Keratinocyte (primary cell): ENCODE results near the gene MYH6.

Source experiments
- CTCF ChIP-seq, 3 experiments: IDR thresholded peaks in 1 of 3; conservative IDR thresholded peaks in 1 of 3; optimal IDR thresholded peaks in 1 of 3; 2 replicates in 2 of 3; 3 replicates in 1 of 3; pipeline versions ENCODE3 to v1.5.1; 2011; ENCODE audit warnings: low read length in 3 of 3, mild to moderate bottlenecking in 3 of 3, moderate library complexity in 2 of 3, control low read depth in 1 of 3, inconsistent platforms in 1 of 3; ENCODE audit not compliant: insufficient read depth in 2 of 3; ENCODE audit errors: extremely low read depth in 1 of 3
- EZH2 ChIP-seq: IDR thresholded peaks from one replicate; pipeline ENCODE4 v1.6.1; 2012; ENCODE audit warnings: inconsistent platforms, mild to moderate bottlenecking, low read length, moderate library complexity

- TF ChIP-seq CTCF (optimal IDR thresholded peaks at IDR 0.05 in 1 of 3, IDR thresholded peaks at IDR 0.05 in 1 of 3, conservative IDR thresholded peaks at IDR 0.05 in 1 of 3; ENCODE audit: extremely low read depth in 1 of 3, insufficient read depth in 2 of 3, low read length in 3 of 3): no peak
- TF ChIP-seq EZH2: no peak
Measured at GRCh38 chr14:23405096-23405495, 3.0 kb downstream of the MYH6 start.
